Measurements from ENCODE around the gene MAFB. TPM values are rescaled to one million over a fixed set of nuclear protein-coding genes. Genes with fewer than 3 reads are reported as not detected.

The MAFB gene
- total RNA-seq, 3 donors from 2014 or later = 3.8 to 17.9 (median 17.7) TPM

DNA sequence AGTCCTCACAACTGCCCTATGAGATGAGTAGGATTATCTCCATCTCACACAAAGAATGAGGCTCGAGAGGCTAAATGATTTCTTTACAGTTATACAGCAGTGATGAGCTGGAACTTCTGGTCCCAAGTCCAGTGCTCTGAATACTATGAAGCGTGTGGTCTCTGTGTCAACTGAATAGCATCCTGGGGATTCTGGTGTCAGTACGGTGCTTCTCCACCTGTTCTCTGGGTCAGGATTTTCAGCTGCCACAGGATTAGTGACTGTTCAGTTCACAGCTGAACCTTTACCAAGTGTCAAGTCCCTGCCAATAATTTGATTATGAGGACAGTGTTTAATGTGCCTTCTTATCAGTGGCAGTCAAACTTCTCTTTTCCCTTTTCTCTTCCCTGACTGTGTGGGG, 5.2 kb upstream of the MAFB start:
- Histone ChIP-seq H3K4me1 (ENCODE audit: low read depth) (peaks cover 3% of the 10 kb centered on the region), H3K9me3 (no peaks in the 10 kb centered on the region), H3K36me3 (ENCODE audit: low read depth) (no peaks in the 10 kb centered on the region), H3K4me3 (no peak overlapping the region)
- TF ChIP-seq, protein P1, sequence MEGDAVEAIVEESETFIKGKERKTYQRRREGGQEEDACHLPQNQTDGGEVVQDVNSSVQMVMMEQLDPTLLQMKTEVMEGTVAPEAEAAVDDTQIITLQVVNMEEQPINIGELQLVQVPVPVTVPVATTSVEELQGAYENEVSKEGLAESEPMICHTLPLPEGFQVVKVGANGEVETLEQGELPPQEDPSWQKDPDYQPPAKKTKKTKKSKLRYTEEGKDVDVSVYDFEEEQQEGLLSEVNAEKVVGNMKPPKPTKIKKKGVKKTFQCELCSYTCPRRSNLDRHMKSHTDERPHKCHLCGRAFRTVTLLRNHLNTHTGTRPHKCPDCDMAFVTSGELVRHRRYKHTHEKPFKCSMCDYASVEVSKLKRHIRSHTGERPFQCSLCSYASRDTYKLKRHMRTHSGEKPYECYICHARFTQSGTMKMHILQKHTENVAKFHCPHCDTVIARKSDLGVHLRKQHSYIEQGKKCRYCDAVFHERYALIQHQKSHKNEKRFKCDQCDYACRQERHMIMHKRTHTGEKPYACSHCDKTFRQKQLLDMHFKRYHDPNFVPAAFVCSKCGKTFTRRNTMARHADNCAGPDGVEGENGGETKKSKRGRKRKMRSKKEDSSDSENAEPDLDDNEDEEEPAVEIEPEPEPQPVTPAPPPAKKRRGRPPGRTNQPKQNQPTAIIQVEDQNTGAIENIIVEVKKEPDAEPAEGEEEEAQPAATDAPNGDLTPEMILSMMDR (IDR thresholded peaks at IDR 0.05) = no peak
- DNase-seq = no peak
- intact Hi-C loops (cut with DNase I, micrococcal nuclease) = loop anchor here in 1 of 2 donors (10.0 kb wide), 1 partner anchor 529 kb away; no protein-coding TSS in a partner anchor
- ATAC-seq = no peak

DNA sequence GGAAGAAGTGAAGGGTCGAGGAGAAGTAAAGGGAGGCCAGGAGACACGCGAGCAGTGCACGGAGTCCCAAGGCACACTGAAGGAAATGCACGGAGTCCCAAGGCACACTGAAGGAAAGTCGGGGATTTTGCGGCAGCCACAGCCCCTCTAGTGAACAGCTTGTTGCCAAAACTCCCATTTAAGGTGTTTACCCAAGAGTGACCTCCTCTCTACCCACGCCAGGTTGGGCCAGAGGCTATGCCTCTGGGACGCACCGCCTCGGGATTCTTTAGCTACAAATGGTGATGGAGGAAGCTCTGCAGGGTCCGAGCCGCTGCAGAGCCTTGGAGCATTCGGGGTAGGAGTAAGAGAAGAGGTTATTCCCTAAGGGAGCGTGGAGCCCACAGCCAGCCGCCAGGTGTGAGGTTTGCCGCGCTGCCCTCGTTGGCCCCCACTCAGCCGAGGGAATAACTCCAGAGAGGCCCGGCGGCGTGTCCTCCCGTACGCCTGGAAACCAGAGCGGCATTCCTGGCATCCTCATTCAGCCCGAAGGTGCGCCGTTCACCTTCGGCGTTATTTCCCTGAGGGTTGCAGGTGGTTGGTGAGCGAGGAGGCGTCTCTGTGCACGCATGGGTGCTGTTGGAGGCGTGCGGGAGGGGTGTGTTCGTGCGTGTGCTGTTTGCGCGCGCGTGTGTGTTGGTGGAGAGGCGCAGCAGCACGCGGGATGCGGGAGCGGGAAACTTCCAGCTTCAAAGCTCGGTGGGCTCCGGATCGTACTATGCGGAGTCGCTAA, 3.4 kb upstream of the MAFB start:
- intact Hi-C loops (cut with DNase I, micrococcal nuclease) = loop anchor here in 1 of 2 donors (10.0 kb wide), 1 partner anchor 528 kb away; no protein-coding TSS in a partner anchor

DNA sequence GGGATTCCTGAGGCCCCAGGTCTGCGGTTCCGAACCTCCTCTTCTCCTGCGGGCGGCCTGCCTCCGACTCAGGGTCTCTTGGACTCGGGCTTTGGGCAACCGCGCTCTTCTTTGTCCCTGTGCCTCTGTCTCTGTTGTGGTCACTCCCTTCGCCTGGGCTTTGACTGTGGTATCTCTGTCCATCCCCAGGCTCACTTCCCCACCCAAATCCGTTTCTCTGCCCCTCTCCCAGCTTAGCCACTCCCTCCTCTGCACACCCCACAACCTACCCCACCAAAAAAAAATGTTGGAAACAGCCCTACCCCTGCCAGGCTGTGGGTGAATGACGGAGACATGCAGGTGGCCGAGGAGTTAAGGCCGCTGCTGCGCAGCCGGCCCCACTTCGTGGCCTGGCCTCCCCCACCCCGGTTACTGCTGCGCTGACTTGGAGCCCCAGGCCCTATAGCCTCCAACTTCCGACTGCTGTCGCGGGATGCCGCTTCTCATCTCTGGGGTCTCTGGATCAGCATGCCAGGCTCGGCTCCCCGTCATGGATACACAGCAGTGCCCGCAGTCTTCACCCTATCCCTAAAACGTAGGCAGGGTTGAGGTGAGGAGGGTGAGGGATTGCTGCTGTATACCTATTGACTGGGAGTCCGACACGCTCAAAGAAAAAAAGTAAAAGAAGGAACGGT, 2.7 kb upstream of the MAFB start:
- DNase-seq = no peak
- no peaks in the 10 kb centered on the region for H3K36me3 ChIP-seq (ENCODE audit: low read depth)
- intact Hi-C loops (cut with DNase I, micrococcal nuclease) = loop anchor here in 1 of 2 donors (10.0 kb wide), 1 partner anchor 527 kb away; no protein-coding TSS in a partner anchor
- peaks cover 17% of the 10 kb centered on the region for H3K4me1 ChIP-seq (ENCODE audit: low read depth)
- H3K9me3 ChIP-seq = no peaks in the 10 kb centered on the region
- TF ChIP-seq, protein P1 (IDR thresholded peaks at IDR 0.05) = no peak
- no peak overlapping the region for H3K4me3 ChIP-seq
- ATAC-seq = no peak

More for the DNA sequence above, 3.4 kb upstream of the MAFB start:
- DNase-seq (no peak), ATAC-seq (no peak)
- Histone ChIP-seq H3K4me1 (ENCODE audit: low read depth) (peaks cover 14% of the 10 kb centered on the region), H3K4me3 (no peak overlapping the region), H3K36me3 (ENCODE audit: low read depth) (no peaks in the 10 kb centered on the region), H3K9me3 (no peaks in the 10 kb centered on the region)
- TF ChIP-seq, protein P1 (IDR thresholded peaks at IDR 0.05) = no peak

DNA sequence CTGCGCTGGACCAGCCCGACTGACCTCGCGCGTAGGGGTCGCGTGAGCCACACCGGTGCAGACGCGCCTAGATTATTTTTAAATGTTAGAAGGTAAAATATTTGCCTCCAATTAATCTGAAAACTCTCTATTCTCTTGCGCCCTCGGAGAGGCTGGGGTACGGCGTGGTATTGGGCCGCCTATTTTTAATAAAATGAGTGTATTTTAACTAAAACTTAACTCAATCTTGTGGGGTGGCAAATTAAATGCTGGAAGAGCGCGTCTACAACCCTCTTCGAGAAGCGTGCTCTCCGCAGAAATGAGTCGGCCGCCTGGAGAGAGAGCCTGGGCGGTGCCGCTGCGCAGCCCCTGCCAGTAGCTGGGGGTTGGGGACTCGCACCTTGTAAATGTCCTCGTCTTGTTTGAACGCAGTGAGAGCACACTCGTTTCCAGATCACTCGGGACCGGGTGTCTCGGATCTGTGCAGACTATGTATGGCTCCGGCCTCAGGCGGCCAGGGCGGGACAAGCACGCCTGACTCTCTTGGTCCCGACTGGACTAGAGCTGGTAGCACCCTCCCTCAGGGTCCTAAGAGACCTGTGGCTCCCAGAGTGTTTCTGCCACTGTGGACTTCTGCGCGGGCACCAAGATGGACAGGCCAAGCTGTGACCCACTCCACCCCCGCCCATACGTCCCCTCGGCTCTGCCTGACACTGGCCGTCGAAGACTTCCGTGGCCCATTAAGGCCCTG, 2.0 kb upstream of the MAFB start:
- Histone ChIP-seq H3K4me3 (no peak overlapping the region), H3K9me3 (no peaks in the 10 kb centered on the region), H3K4me1 (ENCODE audit: low read depth) (peaks cover 17% of the 10 kb centered on the region), H3K36me3 (ENCODE audit: low read depth) (no peaks in the 10 kb centered on the region)
- TF ChIP-seq, protein P1 (IDR thresholded peaks at IDR 0.05) = no peak
- intact Hi-C loops (cut with DNase I, micrococcal nuclease) = loop anchor here in 1 of 2 donors (10.0 kb wide), 1 partner anchor 526 kb away; no protein-coding TSS in a partner anchor
- ATAC-seq (no peak), DNase-seq (no peak)

Data from mucosa of descending colon (tissue), 3 donors.